ENCODE data around the gene TRIM37. TPM values are rescaled to one million over a fixed set of nuclear protein-coding genes. Genes with fewer than 3 reads are reported as not detected.

TRIM37 gene
- total RNA-seq, 1 experiment from 2014 or later: 62.3 TPM

DNA sequence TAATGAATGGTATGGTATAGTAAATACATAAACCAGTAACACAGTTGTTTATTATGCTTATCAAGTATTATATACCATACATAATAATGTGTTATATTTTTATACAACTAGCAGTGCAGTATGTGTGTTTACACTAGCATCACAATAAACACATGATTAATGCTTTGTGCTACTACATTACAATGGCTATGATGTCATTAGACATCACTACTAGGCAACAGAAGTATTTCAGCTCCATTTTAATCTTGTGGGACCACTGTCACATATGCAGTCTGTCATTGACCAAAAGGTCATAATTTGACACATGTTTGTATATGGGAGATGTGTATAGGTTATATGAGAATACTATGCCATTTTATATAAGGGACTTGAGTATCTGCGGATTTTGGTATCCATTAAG is 32.7 kb downstream of the TRIM37 start:
- no peak overlapping the region for H3K4me3 Mint-ChIP-seq
- CTCF ChIA-PET: no interaction called here
- POLR2A ChIA-PET: no interaction called here

GRCh38 chr17:59069856-59070255 is 36.8 kb downstream of the TRIM37 start:
- CTCF ChIA-PET: no interaction called here
- peaks cover 46% of the 10 kb centered on the region for H3K36me3 Mint-ChIP-seq

More for the DNA sequence above, 32.7 kb downstream of the TRIM37 start:
- Mint-ChIP-seq H3K36me3 (peaks cover 51% of the 10 kb centered on the region), H3K27ac (no peak overlapping the region), H3K27me3 (ENCODE audit: low read depth) (no peaks in the 10 kb centered on the region), H3K4me1 (no peaks in the 10 kb centered on the region), H3K9me3 (no peaks in the 10 kb centered on the region)
- no peak for DNase-seq (ENCODE audit: low spot score)
- TF ChIP-seq, protein P1, sequence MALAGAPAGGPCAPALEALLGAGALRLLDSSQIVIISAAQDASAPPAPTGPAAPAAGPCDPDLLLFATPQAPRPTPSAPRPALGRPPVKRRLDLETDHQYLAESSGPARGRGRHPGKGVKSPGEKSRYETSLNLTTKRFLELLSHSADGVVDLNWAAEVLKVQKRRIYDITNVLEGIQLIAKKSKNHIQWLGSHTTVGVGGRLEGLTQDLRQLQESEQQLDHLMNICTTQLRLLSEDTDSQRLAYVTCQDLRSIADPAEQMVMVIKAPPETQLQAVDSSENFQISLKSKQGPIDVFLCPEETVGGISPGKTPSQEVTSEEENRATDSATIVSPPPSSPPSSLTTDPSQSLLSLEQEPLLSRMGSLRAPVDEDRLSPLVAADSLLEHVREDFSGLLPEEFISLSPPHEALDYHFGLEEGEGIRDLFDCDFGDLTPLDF (CRISPR knock-in tag; IDR thresholded peaks at IDR 0.05): no peak
- TF ChIP-seq NFYB (CRISPR knock-in tag; conservative IDR thresholded peaks at IDR 0.05; ENCODE audit: low read depth): no peak
- no peak for TF ChIP-seq GTF2I (CRISPR knock-in tag; conservative IDR thresholded peaks at IDR 0.05)
- no peak for TF ChIP-seq GABPB1 (CRISPR knock-in tag; IDR thresholded peaks at IDR 0.05)
- no peak for TF ChIP-seq IRF2 (CRISPR knock-in tag; IDR thresholded peaks at IDR 0.05; ENCODE audit: borderline replicate concordance, low read depth)
- TF ChIP-seq ESRRA (CRISPR knock-in tag; IDR thresholded peaks at IDR 0.05; ENCODE audit: borderline replicate concordance): no peak
- TF ChIP-seq USF2 (CRISPR knock-in tag; IDR thresholded peaks at IDR 0.05): no peak
- TF ChIP-seq CREM (CRISPR knock-in tag; IDR thresholded peaks at IDR 0.05): no peak
- TF ChIP-seq USF1 (CRISPR knock-in tag; IDR thresholded peaks at IDR 0.05): no peak
- ATAC-seq: no peak

DNA sequence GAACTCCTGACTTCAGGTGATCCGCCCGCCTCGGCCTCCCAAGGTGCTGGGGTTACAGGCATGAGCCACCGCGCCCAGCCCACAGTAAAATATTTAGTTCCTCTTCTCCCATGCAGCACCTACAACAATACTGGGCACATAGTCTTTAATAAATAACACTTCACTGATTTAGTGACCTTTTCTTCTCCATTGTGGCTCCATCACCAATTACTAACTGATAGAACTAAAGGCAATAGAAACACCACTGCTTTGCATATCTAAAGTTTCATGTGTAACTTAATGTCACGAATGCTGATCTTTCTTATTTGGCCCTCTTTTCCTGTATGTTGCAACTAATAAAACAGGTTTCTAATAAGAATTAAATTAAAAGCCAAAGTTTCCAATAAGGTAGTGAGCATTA is 38.9 kb downstream of the TRIM37 start:
- Mint-ChIP-seq H3K4me1 (no peaks in the 10 kb centered on the region), H3K4me3 (no peak overlapping the region), H3K27ac (no peak overlapping the region), H3K9me3 (no peaks in the 10 kb centered on the region), H3K27me3 (ENCODE audit: low read depth) (no peaks in the 10 kb centered on the region), H3K36me3 (peaks cover 34% of the 10 kb centered on the region)
- DNase-seq (ENCODE audit: low spot score) (no peak), ATAC-seq (no peak)
- ChIA-PET CTCF (no interaction called here), POLR2A (no interaction called here)
- no peak for TF ChIP-seq NR2C2 (CRISPR knock-in tag; IDR thresholded peaks at IDR 0.05)
- no peak for TF ChIP-seq CBFB (CRISPR knock-in tag; IDR thresholded peaks at IDR 0.05; ENCODE audit: low read depth)
- TF ChIP-seq TCF7 (CRISPR knock-in tag; IDR thresholded peaks at IDR 0.05; ENCODE audit: low read depth): no peak
- no peak for TF ChIP-seq ZNF121 (CRISPR knock-in tag; IDR thresholded peaks at IDR 0.05)
- TF ChIP-seq SMAD3 (CRISPR knock-in tag; IDR thresholded peaks at IDR 0.05; ENCODE audit: borderline replicate concordance): no peak
- TF ChIP-seq, protein P2, sequence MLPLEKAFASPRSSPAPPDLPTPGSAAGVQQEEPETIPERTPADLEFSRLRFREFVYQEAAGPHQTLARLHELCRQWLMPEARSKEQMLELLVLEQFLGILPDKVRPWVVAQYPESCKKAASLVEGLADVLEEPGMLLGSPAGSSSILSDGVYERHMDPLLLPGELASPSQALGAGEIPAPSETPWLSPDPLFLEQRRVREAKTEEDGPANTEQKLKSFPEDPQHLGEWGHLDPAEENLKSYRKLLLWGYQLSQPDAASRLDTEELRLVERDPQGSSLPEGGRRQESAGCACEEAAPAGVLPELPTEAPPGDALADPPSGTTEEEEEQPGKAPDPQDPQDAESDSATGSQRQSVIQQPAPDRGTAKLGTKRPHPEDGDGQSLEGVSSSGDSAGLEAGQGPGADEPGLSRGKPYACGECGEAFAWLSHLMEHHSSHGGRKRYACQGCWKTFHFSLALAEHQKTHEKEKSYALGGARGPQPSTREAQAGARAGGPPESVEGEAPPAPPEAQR (CRISPR knock-in tag; IDR thresholded peaks at IDR 0.05): no peak
- no peak for TF ChIP-seq RELA (CRISPR knock-in tag; IDR thresholded peaks at IDR 0.05; ENCODE audit: borderline replicate concordance)
- no peak for TF ChIP-seq CREB1 (CRISPR knock-in tag; IDR thresholded peaks at IDR 0.05)
- no peak for TF ChIP-seq OVOL2 (CRISPR knock-in tag; IDR thresholded peaks at IDR 0.05; ENCODE audit: borderline replicate concordance)
- TF ChIP-seq, protein P3, sequence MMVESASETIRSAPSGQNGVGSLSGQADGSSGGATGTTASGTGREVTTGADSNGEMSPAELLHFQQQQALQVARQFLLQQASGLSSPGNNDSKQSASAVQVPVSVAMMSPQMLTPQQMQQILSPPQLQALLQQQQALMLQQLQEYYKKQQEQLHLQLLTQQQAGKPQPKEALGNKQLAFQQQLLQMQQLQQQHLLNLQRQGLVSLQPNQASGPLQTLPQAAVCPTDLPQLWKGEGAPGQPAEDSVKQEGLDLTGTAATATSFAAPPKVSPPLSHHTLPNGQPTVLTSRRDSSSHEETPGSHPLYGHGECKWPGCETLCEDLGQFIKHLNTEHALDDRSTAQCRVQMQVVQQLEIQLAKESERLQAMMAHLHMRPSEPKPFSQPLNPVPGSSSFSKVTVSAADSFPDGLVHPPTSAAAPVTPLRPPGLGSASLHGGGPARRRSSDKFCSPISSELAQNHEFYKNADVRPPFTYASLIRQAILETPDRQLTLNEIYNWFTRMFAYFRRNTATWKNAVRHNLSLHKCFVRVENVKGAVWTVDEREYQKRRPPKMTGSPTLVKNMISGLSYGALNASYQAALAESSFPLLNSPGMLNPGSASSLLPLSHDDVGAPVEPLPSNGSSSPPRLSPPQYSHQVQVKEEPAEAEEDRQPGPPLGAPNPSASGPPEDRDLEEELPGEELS (CRISPR knock-in tag; IDR thresholded peaks at IDR 0.05): no peak
- TF ChIP-seq TEAD4 (CRISPR knock-in tag; IDR thresholded peaks at IDR 0.05): no peak
- no peak for TF ChIP-seq ZMAT4 (CRISPR knock-in tag; IDR thresholded peaks at IDR 0.05)
- no peak for TF ChIP-seq RORB (CRISPR knock-in tag; IDR thresholded peaks at IDR 0.05)
- TF ChIP-seq, protein P4, sequence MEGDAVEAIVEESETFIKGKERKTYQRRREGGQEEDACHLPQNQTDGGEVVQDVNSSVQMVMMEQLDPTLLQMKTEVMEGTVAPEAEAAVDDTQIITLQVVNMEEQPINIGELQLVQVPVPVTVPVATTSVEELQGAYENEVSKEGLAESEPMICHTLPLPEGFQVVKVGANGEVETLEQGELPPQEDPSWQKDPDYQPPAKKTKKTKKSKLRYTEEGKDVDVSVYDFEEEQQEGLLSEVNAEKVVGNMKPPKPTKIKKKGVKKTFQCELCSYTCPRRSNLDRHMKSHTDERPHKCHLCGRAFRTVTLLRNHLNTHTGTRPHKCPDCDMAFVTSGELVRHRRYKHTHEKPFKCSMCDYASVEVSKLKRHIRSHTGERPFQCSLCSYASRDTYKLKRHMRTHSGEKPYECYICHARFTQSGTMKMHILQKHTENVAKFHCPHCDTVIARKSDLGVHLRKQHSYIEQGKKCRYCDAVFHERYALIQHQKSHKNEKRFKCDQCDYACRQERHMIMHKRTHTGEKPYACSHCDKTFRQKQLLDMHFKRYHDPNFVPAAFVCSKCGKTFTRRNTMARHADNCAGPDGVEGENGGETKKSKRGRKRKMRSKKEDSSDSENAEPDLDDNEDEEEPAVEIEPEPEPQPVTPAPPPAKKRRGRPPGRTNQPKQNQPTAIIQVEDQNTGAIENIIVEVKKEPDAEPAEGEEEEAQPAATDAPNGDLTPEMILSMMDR (IDR thresholded peaks at IDR 0.05): no peak

More at GRCh38 chr17:59069856-59070255, 36.8 kb downstream of the TRIM37 start:
- DNase-seq (ENCODE audit: low spot score) (no peak), ATAC-seq (no peak)
- H3K4me3 Mint-ChIP-seq: no peak overlapping the region
- H3K27me3 Mint-ChIP-seq (ENCODE audit: low read depth): no peaks in the 10 kb centered on the region
- no peaks in the 10 kb centered on the region for H3K4me1 Mint-ChIP-seq
- H3K27ac Mint-ChIP-seq: no peak overlapping the region
- POLR2A ChIA-PET: no interaction called here
- TF ChIP-seq, protein P2 (CRISPR knock-in tag; IDR thresholded peaks at IDR 0.05): no peak
- TF ChIP-seq SMAD4 (CRISPR knock-in tag; IDR thresholded peaks at IDR 0.05) (no peak), RORB (CRISPR knock-in tag; IDR thresholded peaks at IDR 0.05) (no peak)
- H3K9me3 Mint-ChIP-seq: no peaks in the 10 kb centered on the region

Data from WTC11 (cell line).